ENCODE results near the gene ZMYND8.

GRCh38 chr20:47272893-47273590 lies 83.5 kb downstream of the ZMYND8 start:
- TF ChIP-seq REST (IDR thresholded peaks at IDR 0.05; ENCODE audit: borderline replicate concordance) (no peak), CTCF (IDR thresholded peaks at IDR 0.05; ENCODE audit: poor library complexity, severe bottlenecking) (peak; percentile 94), POLR2AphosphoS5 (IDR thresholded peaks at IDR 0.05) (no peak), SMC3 (conservative IDR thresholded peaks at IDR 0.05; ENCODE audit: poor library complexity) (peak; percentile 98), RAD21 (conservative IDR thresholded peaks at IDR 0.05) (peak; percentile 94), EZH2 (IDR thresholded peaks at IDR 0.05; ENCODE audit: borderline replicate concordance, insufficient read depth, low read length, poor library complexity, severe bottlenecking) (no peak), EP300 (conservative IDR thresholded peaks at IDR 0.05; ENCODE audit: poor library complexity, severe bottlenecking) (no peak), MXI1 (conservative IDR thresholded peaks at IDR 0.05; ENCODE audit: poor library complexity, severe bottlenecking) (no peak), TAF1 (IDR thresholded peaks at IDR 0.05; ENCODE audit: low read depth) (no peak)
